Activated CD4-positive, CD25-positive, alpha-beta regulatory T cell (primary cell): Measurements from ENCODE around the gene TMEM214.
A peak's percentile ranks its signal among the peaks of the same experiment; 100 is the strongest.

Experiments
- DNase-seq, 4 experiments: peaks; one replicate each; lab custom pipeline; 2025; lab: John Stamatoyannopoulos, UW

The TMEM214 gene, protein sequence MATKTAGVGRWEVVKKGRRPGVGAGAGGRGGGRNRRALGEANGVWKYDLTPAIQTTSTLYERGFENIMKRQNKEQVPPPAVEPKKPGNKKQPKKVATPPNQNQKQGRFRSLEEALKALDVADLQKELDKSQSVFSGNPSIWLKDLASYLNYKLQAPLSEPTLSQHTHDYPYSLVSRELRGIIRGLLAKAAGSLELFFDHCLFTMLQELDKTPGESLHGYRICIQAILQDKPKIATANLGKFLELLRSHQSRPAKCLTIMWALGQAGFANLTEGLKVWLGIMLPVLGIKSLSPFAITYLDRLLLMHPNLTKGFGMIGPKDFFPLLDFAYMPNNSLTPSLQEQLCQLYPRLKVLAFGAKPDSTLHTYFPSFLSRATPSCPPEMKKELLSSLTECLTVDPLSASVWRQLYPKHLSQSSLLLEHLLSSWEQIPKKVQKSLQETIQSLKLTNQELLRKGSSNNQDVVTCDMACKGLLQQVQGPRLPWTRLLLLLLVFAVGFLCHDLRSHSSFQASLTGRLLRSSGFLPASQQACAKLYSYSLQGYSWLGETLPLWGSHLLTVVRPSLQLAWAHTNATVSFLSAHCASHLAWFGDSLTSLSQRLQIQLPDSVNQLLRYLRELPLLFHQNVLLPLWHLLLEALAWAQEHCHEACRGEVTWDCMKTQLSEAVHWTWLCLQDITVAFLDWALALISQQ

DNA sequence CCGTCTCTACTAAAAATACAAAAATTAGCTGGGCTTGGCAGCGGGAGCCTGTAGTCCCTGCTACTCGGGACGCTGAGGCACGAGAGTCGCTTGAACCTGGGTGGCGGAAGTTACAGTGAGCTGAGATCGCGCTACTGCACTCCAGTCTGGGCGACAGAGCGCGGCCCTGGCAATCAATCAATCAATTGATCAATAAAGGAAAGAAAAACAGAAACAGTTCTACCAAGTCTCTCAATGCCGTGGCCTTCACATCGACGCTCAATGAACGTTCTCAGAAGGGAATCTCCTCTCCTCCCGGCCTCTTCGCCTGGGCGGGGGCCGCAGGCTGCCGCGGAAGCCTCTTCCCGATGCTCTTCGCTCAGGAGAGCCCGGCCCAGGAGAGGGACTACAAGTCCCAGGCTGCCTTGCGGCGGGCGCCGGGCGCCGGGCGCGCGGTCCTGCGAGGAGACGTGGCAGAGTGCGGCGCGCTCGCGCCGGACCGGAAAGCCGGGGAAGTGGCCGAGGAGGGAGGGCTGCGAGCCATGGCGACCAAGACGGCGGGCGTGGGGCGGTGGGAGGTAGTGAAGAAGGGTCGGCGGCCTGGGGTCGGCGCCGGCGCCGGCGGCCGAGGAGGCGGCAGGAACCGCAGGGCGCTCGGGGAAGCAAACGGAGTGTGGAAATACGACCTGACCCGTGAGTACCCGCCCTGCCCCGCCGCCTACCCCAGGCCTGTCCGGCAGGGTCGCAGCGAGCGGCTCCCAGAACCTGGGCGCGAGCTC lies at the start of gene TMEM214:
TSS of gene TMEM214 (plus strand) at position 471 of the 758 bp plus-strand sequence. CDS start at position 522, 51 bp downstream.
- peak; percentile 58 to 71 (median 66) for DNase-seq

DNA sequence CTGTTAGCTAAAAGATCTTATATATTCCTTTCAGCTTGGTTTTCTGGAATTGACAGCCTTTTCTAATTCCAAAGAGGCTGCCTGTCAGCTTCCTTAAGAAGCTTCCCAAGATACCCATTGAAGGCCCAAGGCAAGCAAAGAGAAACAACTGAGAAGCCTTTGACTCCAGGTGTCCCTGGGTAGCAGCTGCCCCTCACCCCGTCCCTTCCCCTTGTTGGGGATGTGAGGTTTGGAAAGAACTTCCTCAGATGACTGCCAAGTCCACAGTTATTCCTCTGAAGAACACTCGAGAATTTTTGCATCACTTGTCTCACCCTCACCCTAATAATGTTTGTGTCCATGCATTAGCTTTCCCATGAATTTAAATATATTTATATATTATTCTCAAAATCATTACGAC lies 49.0 kb upstream of the TMEM214 start:
- DNase-seq: no peak

DNA sequence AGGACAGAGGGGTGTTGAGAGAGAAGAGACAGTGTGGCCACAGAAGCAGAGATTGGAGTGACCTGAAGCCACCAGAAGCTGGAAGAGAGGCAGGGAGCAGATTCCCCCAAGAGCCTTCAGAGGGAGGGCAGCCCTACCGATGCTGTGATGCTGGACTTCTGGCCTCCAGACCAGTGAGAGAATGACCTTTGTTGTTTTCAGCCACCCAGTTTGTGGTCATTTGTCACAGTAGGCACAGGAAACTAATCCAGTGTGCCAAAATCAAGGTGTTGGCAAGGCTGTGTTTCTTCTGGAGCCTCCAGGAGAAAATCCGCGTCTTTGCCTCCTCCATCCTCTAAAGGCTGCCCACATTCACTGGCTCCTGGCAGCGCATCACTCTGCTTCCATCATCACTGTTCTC lies 47.0 kb upstream of the TMEM214 start:
- no peak for DNase-seq

- no peak for DNase-seq
Observed at GRCh38 chr2:26986576-26986975, 46.2 kb upstream of the TMEM214 start.

GRCh38 chr2:26988058-26988860 lies 44.5 kb upstream of the TMEM214 start:
- DNase-seq: no peak

DNA sequence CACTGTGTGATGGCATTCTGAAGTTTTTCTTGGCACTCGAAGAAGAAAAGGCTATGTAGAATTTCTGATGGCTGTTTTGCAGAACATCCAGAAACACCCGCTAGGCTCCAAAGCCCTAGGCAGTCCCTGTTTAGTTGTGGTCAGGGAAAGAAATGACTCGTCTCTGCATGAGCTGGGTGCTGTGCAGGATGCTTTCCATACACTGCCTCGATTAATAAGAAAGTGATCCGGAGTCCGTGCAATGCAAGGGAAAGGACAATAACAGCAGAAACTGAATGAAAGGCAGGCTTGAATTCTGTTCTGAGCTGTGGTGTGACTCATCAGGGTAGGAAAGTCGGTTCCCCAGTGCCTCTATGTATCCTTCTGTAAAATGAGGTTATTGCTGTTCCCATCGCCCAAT lies 43.6 kb upstream of the TMEM214 start:
- no peak for DNase-seq

DNA sequence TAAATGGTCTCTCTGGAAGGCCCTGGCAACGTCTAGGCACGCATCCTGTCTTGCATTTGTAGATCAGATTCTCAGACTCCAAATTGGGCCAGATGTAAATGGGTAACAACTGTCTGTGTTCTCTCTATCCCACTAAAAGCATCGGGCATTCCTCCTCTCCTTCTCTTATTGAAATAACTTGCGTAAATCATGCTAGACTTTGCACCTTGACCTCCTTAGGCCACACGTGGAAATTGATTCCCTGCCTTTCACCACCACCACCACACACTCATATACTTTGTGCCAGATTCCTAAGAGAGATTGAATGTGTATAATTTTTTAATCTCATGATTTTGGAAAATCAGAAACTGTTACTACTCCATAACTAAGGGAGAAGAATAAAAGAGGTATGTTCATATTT lies 41.0 kb upstream of the TMEM214 start:
- DNase-seq: no peak

- no peak for DNase-seq
Observed at GRCh38 chr2:26993768-26994167, 39.0 kb upstream of the TMEM214 start.

DNA sequence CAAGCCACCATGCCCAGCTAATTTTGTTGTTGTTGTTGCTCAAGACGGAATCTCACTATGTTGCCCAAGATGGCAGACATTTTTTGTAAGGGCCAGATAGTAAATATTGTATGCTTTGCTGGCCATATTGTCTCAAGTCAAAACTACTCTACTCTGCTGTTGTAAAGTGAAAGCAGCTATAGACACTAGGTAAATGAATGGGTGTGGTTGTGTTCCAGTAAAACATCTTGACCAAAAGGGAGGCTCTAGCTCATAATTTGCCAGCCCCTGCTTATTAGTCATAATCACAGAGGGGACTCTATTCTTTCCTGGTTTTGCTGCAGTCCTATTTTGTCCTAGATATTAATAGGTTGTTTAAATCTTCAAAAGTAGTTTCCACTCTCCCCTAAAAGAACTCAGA lies 37.8 kb upstream of the TMEM214 start:
- no peak for DNase-seq

GRCh38 chr2:26997394-26997793 lies 35.4 kb upstream of the TMEM214 start:
- no peak for DNase-seq

DNA sequence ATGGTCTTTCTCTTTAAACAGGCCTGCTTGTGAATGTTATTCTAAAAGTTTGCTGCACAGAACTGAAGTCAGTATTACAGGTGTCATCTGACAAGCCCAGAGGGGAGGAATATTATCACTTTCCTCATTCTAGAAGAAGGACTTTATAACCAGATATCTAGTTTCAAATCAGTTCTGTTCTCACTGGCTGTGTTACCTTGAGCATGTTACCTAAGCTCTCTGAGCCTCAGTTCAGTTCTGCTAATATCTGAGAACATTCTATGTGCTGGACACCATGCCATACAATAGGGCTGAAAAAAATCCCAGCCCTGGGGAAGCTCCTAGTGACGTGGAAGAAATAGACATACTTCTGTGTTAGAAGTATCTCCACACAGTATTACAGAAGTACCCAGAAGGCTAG lies 34.4 kb upstream of the TMEM214 start:
- no peak for DNase-seq

DNA sequence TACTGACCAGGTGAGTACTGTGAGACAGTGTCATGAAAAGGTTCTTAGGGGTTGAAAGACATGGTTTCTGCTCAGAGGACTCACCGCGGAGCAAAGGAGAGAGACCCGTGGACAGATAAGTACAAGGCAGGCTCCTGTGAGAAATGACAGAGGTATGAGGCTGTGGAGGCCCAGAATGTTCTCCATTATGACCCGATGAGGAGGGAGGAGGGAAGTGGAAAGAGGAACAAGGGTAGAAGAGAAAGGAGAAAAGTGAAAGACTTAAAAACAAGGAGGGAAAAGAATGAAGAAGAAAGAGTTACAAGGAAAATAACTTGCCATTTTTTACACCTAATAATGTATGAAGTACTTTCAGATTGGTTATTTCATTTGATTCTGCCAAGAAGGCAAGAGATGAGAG lies 32.5 kb upstream of the TMEM214 start:
- no peak for DNase-seq

DNA sequence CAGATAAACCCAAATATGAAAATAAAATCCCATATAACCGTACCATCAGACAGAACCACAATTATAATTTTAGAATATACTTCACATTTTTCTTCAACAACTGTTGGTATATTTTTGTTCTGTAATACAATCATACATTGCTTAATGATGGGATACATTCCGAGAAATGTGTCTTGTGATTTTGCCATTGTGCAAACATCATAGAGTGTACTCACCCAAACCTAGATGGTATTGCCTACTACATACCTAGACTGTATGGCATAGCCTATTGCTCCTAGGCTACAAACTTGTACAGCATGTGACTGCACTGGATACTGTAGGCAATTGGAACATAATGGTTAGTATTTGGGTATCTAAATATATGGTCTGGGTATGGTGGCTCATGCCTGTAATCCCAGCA lies 31.8 kb upstream of the TMEM214 start:
- no peak for DNase-seq

DNA sequence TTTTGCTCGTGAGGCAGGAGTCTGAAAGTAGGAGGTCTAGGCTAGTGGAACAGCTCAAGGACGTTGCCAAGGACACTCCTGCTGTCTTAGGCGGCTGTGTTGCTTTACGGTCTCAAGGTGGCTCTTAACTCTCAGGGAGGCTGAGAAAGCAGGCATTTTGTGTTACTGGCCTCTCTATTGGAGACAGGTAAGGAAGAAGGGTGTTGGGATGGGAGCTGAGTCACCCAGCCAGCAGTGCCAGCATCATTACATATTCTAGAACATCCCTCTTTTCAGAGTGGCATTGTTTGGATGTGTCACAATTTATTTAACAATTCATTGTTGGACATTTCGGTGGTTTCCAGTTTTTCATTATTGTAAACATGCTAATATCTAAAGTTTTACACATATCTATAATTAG lies 30.8 kb upstream of the TMEM214 start:
- DNase-seq: no peak

DNA sequence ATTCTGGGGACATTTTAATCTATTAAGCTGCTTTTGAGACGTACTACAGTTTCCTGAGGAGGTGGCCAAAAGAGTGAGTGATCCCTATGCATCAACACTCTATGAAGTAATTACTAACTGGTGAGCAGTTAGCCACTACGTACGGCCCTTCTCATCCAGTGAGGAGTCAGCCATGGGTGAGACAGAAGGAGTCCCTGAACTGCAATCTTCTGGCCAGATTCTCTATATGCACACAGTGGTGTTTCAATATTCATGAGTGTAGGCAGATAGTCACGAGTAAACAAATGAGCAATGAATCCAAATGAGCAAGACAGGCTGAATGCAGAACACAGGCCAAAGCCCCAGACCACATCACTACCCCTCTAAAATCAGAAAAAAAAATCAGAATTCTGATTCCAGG lies 29.8 kb upstream of the TMEM214 start:
- no peak for DNase-seq

- DNase-seq: no peak
Observed at GRCh38 chr2:27003857-27004256, 28.9 kb upstream of the TMEM214 start.

- DNase-seq: no peak
Observed at GRCh38 chr2:27006602-27007415, 26.0 kb upstream of the TMEM214 start.

DNA sequence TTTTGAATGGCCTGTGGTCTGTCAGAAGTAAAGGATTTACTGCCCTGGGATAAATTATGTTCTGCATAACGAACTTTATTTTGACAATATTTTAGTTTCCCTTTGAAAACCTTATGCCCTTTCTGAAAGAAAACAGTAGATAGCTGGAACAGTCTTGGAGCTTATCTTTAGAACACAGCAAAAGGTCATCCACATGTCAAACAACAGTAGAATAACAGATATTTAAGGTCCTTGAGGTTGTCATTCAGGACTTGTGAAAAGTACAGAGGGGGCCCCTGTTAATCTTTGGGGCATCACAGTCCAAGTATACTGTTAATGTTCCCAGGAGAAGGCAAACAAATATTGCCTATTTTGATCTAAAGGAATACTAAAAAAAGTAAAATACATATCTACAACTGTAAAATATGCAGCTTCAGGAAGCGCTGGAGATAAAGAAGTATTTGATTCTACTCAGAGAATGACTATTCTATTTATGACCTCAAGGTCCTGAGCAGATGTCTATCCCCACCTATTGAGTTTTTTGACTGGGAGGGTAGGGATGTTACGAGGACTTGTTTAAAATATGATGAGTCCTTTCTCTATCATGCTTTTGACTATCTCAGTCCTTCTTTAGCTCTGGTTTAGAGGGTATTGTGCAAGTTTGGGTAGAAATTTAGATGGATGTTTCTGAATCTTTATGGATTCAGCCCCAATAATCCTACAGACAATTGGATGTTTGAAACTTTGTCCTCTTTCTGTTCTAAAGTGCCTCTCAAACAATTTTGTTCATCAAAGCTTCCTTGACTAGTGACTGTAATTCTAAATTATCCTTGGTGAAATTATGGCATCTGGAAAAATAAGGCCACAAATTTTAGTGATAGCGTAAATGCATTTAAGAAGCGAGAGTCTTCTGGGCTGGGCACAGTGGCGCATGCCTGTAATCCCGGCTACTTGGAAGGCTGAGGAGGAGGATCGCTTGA lies 25.1 kb upstream of the TMEM214 start:
- no peak for DNase-seq

DNA sequence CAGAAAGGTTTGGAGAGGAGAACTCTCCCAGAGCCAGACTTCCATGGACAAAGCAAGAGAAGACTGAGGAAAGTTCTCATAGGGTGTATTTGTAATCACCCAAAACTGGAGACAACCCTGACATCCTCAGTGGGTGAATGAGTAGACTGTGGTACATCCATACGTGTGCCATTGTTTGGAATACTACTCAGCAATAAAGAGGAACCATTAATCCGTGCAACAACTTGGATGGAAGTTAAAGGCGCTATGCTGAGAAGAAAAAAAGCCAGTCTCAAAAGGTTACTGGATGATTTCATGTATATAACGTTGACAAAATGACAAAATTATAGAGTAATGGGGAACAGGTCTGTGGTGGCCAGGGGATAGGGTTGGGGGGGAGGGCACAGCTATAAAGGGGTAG lies 24.1 kb upstream of the TMEM214 start:
- no peak for DNase-seq

- DNase-seq: no peak
Observed at GRCh38 chr2:27009083-27009482, 23.7 kb upstream of the TMEM214 start.
